ENCODE measurements around the gene TRIM72.
"Not testable (repeated sequence)": the region's sequence is repeated elsewhere in the genome, so short reads cannot be mapped to it uniquely, and the experiment has no call there.

The TRIM72 gene

DNA sequence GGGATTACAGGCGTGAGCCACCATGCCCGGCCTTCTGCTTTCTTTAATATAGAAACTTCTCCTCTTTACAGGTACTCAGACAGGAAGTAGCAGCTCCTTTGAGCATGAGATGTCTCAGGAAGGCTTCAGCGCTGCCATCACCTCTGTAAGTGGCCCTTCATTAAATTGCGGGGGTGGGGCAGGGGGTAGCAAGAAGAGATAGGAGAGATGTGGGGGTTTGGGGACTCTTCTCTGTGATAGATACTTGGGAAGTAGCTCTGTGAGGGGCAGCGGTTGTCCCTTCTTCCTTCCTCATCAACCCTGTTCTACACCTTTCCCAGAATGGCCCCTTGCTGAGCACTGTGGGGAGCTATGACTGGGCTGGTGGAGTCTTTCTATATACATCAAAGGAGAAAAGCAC is 62.7 kb downstream of the TRIM72 start:
- no peak overlapping the region for H3K4me3 ChIP-seq (replicated peaks; ENCODE audit: low read depth, low read length)
- no peak for DNase-seq (ENCODE audit: low read depth)
- TF ChIP-seq, protein P1, sequence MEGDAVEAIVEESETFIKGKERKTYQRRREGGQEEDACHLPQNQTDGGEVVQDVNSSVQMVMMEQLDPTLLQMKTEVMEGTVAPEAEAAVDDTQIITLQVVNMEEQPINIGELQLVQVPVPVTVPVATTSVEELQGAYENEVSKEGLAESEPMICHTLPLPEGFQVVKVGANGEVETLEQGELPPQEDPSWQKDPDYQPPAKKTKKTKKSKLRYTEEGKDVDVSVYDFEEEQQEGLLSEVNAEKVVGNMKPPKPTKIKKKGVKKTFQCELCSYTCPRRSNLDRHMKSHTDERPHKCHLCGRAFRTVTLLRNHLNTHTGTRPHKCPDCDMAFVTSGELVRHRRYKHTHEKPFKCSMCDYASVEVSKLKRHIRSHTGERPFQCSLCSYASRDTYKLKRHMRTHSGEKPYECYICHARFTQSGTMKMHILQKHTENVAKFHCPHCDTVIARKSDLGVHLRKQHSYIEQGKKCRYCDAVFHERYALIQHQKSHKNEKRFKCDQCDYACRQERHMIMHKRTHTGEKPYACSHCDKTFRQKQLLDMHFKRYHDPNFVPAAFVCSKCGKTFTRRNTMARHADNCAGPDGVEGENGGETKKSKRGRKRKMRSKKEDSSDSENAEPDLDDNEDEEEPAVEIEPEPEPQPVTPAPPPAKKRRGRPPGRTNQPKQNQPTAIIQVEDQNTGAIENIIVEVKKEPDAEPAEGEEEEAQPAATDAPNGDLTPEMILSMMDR (IDR thresholded peaks at IDR 0.05; ENCODE audit: low read length, missing control alignments), result no peak

DNA sequence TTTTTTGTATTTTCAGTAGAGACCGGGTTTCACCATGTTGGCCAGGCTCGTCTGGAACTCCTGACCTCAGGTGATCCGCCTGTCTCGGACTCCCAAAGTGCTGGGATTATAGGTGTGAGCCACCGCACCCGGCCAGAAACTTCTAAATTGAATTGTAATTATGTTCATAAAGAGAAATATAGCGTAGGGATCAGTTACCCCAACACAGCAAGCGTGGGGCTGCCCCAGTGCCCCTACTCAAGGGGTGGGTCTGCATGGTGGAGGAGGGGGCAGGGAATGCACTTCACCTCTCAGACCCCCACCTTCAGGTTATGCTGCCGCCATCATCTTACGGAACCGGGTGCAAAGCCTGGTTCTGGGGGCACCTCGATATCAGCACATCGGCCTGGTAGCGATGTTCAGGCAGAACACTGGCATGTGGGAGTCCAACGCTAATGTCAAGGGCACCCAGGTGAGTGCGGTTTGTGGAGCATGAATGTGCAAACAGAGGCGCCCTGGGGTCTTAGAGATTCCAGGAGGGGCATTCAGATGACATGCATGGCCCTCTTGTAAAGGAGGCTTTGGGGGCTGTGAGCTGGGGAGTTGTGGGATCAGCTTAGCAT is 63.8 kb downstream of the TRIM72 start:
- H3K4me3 ChIP-seq (replicated peaks; ENCODE audit: low read depth, low read length), result no peak overlapping the region
- TF ChIP-seq, protein P1 (IDR thresholded peaks at IDR 0.05; ENCODE audit: low read length, missing control alignments), result no peak
- no peak for DNase-seq (ENCODE audit: low read depth)

DNA sequence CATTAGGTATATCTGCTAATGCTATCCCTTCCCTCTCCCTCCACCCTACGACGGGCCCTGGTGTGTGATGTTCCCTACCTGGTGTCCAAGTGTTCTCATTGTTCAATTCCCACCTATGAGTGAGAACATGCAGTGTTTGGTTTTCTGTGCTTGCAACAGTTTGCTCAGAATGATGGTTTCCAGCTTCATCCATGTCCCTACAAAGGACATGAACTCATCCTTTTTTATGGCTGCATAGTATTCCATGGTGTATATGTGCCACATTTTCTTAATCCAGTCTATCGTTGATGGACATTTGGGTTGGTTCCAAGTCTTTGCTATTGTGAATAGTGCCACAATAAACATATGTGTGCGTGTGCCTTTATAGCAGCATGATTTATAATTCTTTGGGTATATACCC is 64.9 kb downstream of the TRIM72 start:
- H3K4me3 ChIP-seq (replicated peaks; ENCODE audit: low read depth, low read length); DNase-seq (ENCODE audit: low read depth): not testable (repeated sequence)

All from fibroblast of pulmonary artery (primary cell).